A549 (cell line): ENCODE measurements around the gene P2RY13.

Source experiments
- BHLHE40 ChIP-seq: IDR thresholded peaks from 2 replicates; pipeline ENCODE4 v1.6.1; 2012; ENCODE audit warnings: low read depth, low read length, inconsistent platforms
- CTCF ChIP-seq: fragments of >200 bp; sonication (Bioruptor Twin); formaldehyde crosslinking; IDR thresholded peaks from 3 replicates; pipeline ENCODE4 v1.5.1; 2016
- MAZ ChIP-seq: fragments of 150-350 bp; IDR thresholded peaks from 2 replicates; pipeline ENCODE4 v1.6.1; 2014; ENCODE audit warnings: antibody characterized with exemption, low read depth, low read length, borderline replicate concordance
- NFE2L2 ChIP-seq: fragments of 150-350 bp; conservative IDR thresholded peaks from 2 replicates; pipeline ENCODE4 v1.6.1; 2014; ENCODE audit warnings: low read length
- PHF8 ChIP-seq: fragments of 200-600 bp; sonication (generic); IDR thresholded peaks from 2 replicates; pipeline ENCODE4 v1.6.1; 2016; ENCODE audit warnings: low read depth, mild to moderate bottlenecking, antibody characterized with exemption, moderate library complexity, borderline replicate concordance
- POLR2A ChIP-seq: IDR thresholded peaks from 2 replicates; pipeline ENCODE4 v1.6.1; 2012; ENCODE audit warnings: mild to moderate bottlenecking, low read length
- POLR2AphosphoS2 ChIP-seq: conservative IDR thresholded peaks from 2 replicates; pipeline ENCODE4 v1.6.1; 2012; ENCODE audit warnings: low read length, improper control_type of control experiment, inconsistent platforms
- RAD21 ChIP-seq, 2 experiments: fragments of >200 bp in 1 of 2; sonication (Bioruptor Twin) in 1 of 2; formaldehyde crosslinking in 1 of 2; IDR thresholded peaks in 1 of 2; conservative IDR thresholded peaks in 1 of 2; 2 replicates in 1 of 2; 3 replicates in 1 of 2; pipeline ENCODE4 v1.6.1; 2012 to 2018; ENCODE audit warnings: inconsistent platforms in 1 of 2
- REST ChIP-seq: fragments of 200-600 bp; sonication (generic); IDR thresholded peaks from 2 replicates; pipeline ENCODE4 v1.6.1; 2016; ENCODE audit warnings: antibody characterized with exemption, mild to moderate bottlenecking, moderate library complexity
- RFX5 ChIP-seq: fragments of 450-650 bp; IDR thresholded peaks from 2 replicates; pipeline ENCODE4 v1.7.1; 2014; ENCODE audit warnings: antibody characterized with exemption, mild to moderate bottlenecking, moderate library complexity
- ZC3H11A ChIP-seq: fragments of 450-650 bp; IDR thresholded peaks from 2 replicates; pipeline ENCODE4 v1.6.1; 2014; ENCODE audit warnings: antibody characterized with exemption, mild to moderate bottlenecking

GRCh38 chr3:151351219-151351618 lies 21.9 kb upstream of the P2RY13 start:
- TF ChIP-seq REST (no peak), CTCF (no peak), ZC3H11A (no peak), POLR2A (no peak), POLR2AphosphoS2 (no peak), MAZ (no peak), PHF8 (no peak), RAD21 (conservative IDR thresholded peaks at IDR 0.05 in 1 of 2, IDR thresholded peaks at IDR 0.05 in 1 of 2) (no peak), NFE2L2 (no peak), RFX5 (no peak), BHLHE40 (no peak)
